SU-DHL-6 (cell line): ENCODE measurements around the gene SESTD1.

Experiments used
- CTCF ChIP-seq: fragments of 200-600 bp; sonication (generic); IDR thresholded peaks from one replicate; pipeline ENCODE4 v1.5.1; 2017; ENCODE audit warnings: antibody characterized with exemption, mild to moderate bottlenecking, low read length, moderate library complexity; ENCODE audit not compliant: insufficient read depth, poor library complexity, severe bottlenecking
- EZH2phosphoT487 ChIP-seq: fragments of 200-600 bp; sonication (generic), shearing (Covaris generic); conservative IDR thresholded peaks from 2 replicates; pipeline ENCODE4 v1.6.1; 2018; ENCODE audit warnings: mild to moderate bottlenecking, antibody characterized with exemption, low read length, moderate library complexity, mixed read lengths

GRCh38 chr2:179266271-179266670, 1.6 kb upstream of the SESTD1 start:
- TF ChIP-seq CTCF (no peak), EZH2phosphoT487 (no peak)
